ENCODE measurements around the gene MLKL.

MLKL gene

DNA sequence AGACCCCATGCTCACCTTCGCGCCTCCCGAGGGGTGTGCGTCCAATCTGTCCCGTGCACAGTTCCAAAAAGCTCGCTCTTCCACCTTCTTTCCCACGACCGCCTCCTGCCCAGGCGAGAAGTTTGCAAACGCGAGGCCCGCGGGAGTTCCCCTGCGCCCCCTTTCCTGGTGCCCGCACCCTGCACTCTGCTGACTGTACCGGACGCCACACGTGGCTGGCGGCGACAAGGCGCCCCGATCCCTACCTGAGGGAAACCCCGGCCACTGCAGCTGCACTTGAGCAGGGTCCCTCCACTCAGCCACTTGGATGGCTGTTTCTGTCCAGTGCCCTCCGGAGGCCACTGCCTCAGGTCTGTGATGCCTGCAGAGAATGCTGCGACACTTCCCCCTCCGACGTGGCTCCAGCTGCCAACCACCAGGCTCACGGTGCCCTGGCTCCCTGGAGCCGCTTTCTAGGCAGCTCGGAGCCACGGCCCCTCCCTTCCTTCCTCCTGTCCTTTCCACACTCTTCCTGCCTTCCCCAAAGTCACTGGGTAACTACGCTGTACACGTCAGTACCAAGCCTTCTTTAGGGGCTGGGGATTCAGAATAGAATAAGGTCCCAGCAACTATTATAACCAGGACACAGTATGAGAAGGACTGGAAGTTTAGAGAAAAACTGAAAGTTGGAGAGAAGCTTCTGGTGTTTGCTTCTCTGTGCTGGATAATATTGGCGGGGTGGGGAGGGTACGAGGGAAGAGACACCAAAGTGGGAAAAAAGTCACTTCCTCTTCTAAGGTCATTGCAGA, at the start of gene MLKL:
Gene MLKL, minus strand, starts transcription at position 425 of the 788 bp plus-strand sequence. CDS start 5,105 bp downstream, outside the sequence.
- peak; percentile 49 for DNase-seq (ENCODE audit: low read depth)

- no peak for DNase-seq (ENCODE audit: low read depth)
Measured at GRCh38 chr16:74749291-74750055, 48.8 kb upstream of the MLKL start.

DNA sequence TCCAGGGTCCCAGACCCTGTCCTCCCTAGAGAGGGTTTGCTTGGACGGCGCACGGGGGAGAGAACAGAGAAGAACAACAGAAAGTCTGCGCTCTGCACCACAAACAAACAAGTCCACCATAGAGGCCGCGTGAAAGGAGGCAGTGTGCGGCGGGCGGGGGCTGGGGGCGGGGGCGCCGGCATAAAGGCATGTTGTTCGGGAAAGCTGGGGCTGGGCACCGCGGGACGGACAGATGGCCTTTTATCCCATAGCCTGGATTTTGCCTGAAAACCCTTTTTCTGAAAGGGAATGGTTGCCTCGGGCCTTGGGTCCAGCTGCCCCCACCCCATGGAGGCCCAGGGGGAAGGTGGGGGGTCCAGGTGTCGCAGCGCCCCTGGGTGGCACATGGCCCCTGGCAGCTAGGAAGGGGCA, 48.0 kb upstream of the MLKL start:
- DNase-seq (ENCODE audit: low read depth): no peak

DNA sequence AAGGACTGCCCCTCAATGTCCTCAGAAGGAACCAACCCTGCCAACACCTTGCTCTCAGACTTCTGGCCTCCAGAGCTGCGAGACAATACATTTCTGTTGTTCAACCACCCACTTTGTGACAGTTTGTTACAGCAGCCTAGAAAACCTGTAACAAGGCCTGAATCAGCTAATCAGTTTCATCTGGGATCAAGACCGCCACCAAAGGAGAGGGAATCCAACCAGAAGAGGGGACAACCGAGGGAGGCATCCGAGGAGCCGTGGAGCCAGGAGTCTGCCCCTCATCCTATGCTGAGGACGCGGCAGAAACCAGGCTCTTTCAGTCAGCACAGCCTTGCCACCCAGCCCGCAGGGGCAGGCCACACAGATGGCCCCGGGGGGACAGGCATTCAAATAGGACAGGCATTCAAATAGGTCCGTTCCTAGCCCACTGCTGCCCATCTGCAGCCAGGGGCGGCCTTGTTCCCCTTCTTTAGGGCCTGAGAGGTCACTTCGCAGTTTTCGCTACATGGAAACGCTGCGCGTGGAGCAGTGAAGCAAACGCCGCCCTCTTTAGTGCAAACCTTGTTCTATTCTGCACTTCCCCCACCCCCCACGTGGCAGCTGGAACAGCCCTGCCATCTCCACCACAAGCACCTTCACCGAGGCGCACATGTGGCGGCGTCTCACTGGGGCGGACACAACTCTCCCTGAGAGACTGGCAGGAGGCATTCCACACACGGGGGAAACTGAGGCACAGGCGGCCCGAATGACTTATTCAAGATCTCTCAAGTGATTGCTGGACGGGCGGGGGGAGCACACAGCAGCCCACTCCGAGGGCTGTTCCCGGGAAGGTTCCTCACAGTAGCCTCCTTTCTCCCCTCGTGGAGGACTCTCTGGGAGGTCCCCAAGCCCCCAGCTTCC, 47.3 kb upstream of the MLKL start:
- DNase-seq (ENCODE audit: low read depth): no peak

DNA sequence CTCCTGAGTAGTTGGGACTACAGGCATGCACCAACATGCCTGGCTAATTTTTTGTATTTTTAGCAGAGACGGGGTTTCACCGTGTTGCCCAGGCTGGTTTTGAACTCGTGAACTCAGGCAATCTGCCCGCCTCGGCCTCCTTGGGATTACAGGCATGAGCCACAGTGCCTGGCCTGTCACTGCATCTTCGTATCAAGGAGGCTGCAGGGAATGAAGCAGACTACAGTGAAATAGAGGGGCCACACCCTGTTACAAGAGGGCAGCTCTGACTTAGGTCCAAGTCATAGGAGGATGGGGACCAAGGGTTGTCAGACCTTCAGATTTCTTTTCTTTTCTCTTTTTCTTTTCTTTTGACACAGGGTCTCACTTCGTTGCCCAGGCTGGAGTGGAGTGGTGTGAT, 45.3 kb upstream of the MLKL start:
- no peak for DNase-seq (ENCODE audit: low read depth)

DNA sequence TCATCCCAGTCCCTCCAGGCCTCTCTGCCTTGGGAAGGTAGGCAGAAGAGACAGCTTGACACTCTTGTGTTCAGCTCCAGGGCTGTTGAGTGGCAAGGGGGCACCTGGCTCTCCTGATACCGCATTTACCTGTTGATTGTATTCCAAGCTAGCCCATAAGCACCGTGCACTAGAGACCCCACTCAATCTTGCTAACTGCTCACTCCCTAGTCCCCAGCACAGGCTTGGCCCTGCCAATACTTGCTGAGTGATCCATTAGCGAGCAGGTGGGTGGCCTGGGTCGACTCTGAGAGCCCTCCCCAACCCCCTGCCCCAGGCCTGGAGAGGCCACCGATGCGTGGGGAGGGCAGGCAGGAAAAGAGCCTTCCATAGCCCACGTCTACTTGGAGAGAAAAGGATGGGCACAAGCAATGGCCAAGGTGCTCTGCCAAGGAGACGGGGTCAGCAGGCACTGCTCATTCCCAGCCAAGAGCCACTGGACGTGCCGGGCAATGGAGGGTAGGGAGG, 44.5 kb upstream of the MLKL start:
- DNase-seq (ENCODE audit: low read depth): no peak

DNA sequence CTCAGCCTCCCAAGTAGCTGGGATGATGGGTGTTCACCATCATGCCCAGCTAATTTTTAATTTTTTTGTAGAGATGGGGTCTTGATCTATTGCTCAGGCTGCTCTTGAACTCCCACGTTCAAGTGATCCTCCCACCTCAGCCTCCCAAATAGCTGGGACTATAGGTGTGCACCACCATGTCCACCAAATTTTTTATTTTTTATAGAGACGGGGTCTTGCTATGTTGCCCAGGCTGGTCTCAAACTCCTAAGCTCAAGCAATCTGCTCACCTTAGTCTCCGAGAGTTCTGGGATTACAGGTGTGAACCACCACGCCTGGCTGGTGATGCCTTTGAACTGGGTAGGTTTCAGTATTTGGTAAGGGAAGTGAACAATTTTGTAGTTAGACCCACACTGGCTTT, 43.9 kb upstream of the MLKL start:
- no peak for DNase-seq (ENCODE audit: low read depth)

DNA sequence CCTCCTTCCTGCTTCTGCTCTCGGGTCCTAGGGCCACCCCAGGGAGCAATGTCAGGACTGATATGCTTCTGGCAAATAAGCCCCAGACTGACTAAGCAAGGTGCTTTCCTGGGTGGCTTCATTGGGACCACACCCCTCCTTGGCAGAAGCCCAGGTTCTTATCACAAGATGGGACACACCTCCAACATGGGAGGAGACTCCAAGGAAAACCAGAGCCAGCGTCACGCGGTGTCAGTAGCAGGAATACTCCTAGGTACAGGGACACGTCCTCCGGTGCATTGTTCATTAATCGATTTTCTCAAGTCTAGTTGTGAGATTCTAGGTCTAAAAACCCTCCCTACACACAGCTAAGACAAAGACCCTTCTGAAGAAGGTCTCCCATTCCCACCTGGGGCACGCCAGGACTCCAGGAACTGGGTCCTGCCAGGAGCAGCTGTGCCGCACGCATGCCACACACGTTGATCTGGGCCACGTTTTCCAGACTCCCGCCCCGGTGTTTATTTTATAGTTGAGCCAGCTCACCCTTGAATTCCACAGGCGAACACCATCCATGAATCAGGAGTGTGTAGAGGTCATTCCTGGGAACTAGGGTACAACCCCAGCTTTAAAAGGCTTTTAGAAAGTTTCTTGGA, 43.1 kb upstream of the MLKL start:
- DNase-seq (ENCODE audit: low read depth): no peak

DNA sequence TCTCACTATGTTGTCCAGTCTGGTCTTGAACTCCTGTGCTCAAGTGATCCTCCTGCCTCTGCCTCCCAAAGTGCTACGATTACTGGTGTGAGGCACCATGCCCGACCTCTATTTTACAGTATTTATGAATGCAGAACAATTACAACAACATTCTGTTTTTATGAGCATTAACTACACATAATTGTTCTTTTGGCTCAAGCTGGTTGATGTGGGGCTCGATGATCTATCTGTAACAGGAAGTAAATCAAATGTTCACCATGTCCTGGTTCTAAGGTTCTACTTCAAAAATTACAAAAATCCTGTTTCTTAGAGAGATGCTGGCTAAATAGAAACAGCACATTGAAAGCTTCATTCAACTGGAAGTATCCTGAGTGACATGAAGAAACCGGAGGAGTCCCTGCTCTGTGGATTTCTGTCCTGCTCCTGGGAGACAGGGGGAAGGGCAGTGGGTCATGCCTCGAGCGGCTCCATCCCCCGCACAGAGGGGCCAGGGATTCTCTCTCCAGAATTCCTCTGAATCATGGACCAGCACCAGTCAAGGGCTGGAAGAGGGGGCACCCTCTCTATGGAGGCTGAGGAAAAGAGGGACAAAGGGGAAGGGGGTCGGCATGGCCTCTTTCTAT, 42.5 kb upstream of the MLKL start:
- DNase-seq (ENCODE audit: low read depth): no peak

- no peak for DNase-seq (ENCODE audit: low read depth)
Measured at GRCh38 chr16:74742051-74742481, 41.4 kb upstream of the MLKL start.

DNA sequence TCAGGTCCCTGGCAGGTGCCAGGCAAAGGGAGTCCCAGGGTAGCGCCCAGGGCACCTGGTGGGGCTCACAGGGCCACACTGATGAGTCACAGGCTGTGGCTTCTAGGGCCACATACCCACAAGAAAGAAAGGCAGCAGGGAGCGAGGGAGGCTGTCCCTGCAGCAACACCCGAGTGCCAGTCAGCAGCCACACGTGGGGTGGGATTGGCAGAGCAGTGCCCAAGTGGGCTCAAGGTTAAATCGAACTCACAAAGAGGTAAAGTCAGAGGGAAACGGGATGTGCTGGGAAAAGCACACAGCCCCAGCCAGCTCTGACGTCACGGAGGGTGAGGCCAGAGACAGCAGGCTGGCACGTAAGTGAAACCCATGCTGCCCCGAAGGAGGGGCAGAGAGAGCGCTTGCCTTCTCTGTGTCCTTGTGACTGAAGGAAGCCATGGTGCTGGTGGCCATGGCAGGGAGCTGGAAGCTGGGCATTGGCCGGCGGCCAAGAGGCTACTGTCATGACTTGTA, 40.2 kb upstream of the MLKL start:
- no peak for DNase-seq (ENCODE audit: low read depth)

- DNase-seq (ENCODE audit: low read depth): no peak
Measured at GRCh38 chr16:74739275-74739674, 38.6 kb upstream of the MLKL start.

DNA sequence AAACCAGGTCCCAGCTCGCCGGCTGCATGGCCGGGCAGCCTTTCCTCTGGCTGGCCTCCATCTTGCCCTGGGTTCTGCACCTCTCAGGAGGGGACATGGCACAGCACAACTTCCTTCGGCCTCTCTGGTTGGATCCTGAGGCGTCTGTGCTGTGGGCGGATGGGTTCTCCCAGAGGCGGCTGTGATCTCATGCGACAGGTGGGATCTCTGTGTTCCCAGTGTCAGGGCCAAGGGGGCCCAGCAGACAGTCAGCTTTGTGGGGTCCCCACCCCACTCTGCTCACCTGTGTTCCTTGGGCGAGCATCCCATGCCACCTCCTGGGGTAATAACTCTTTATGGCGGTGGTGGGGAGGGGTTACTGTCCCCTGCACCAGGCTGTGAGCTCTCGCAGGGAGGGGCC, 38.2 kb upstream of the MLKL start:
- no peak for DNase-seq (ENCODE audit: low read depth)

- DNase-seq (ENCODE audit: low read depth): no peak
Measured at GRCh38 chr16:74738113-74738541, 37.5 kb upstream of the MLKL start.

DNA sequence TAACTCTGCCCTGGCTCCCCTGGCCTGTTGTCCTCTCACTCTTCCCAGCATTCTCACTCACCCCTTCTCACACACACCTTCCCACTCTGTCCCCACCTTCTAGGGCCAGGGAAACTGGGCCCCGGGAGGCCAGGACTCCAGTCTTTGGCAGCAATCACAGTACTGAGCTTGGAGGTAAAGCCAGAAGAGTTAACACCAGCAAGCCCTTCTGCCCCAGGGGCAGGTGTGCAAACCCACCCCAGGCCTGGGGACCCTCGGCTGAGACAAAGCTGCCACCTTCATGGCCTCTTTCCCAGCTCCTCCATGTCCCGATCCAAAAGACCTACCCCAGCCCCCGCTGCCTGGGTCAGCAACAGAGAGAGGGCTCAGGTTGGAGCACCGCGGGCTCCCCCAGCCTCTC, 36.9 kb upstream of the MLKL start:
- DNase-seq (ENCODE audit: low read depth): no peak

DNA sequence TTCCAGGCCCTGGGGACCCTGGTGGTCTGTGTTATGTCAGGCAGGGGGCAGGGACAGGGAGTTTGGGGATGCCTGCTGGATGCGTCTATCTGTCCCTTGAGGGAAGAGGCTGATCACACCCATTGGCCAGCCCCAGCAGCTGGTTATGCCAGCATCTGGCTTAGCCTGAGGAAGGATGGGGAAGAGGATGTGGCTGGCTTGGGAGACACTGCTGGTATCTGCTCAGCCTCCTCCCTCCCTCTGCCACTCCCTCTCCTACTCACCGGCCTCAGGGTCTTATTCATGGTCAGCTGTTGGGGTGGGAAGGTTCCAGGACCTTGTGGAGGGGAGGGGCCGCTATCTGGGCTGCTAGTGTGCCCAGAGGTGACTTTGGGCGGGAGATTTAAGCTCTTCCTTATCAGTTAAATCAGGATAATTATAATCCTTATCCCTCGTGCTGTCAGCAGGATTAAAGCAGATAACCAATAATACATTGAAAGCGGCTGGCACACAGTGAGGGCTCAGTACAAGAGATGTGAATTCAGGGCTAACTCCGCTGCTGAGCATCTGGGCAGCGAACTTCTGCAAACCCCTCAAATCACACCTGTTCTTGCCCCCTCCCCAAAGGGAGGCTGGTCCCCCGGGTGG, 36.0 kb upstream of the MLKL start:
- no peak for DNase-seq (ENCODE audit: low read depth)

DNA sequence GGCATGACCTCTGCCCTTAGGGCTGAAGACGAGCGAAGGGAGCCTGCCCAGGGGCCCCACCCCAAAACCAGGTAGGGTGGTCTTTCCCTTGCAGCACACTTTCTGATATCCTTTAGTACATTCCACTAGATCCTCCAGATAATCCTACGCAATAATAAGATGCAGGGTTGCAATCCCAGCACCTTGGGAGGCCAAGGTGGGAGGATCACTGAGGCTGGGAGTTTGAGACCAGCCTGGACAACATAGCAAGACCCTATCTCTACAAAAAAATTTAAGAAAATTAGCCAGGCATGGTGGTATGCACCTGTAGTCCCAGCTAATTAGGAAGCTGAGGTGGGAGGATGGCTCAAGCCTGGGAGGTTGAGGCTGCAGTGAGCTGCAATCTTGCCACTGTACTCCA, 34.9 kb upstream of the MLKL start:
- no peak for DNase-seq (ENCODE audit: low read depth)

- DNase-seq (ENCODE audit: low read depth): no peak
Measured at GRCh38 chr16:74735162-74735452, 34.4 kb upstream of the MLKL start.

DNA sequence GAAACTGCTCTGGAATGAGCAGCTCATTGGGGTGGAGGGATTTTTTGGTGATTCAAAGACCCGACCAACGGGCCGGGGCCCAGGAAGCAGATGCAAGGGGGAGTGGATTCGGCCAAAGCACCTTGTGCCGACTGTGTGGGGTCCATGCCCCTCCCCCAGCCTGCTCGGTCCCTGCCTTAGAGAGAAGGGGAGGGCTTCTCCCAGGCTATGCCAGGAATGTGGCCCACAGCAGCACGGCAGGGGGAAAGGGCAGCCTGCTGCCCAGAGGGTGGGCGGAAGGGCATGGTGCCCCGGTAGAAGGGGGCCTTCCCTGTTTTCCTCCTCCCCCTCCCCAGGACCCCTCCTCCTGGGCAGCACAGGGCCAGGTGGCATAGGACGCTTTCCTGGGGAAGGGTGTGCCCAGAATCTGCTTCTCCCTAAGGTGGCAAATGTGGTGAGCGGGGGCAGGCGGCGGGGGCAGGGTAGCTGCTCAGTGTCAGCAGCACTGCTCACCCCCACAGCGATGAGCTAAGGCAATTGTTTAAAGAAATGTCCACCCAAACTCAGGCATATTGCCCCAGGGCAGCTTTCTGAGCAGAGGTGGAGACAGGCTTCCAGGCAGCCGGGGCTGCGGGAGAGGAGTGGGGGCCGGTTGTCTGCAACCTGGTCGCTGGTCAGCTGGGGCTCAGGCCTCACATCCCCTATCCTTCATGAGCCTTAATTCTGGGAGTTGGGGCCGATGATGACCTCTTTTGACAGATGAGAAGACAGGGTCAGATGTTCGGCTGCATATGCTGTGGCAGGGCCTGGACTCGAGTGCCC, 33.9 kb upstream of the MLKL start:
- DNase-seq (ENCODE audit: low read depth): no peak

All from T-helper 22 cell (primary cell).